Measurements from ENCODE around the gene LIMA1. TPM values are rescaled to one million over a fixed set of nuclear protein-coding genes. Genes with fewer than 3 reads are reported as not detected.

LIMA1 gene
- total RNA-seq, 3 donors from 2014 or later, result 155 to 364 (median 249) TPM

DNA sequence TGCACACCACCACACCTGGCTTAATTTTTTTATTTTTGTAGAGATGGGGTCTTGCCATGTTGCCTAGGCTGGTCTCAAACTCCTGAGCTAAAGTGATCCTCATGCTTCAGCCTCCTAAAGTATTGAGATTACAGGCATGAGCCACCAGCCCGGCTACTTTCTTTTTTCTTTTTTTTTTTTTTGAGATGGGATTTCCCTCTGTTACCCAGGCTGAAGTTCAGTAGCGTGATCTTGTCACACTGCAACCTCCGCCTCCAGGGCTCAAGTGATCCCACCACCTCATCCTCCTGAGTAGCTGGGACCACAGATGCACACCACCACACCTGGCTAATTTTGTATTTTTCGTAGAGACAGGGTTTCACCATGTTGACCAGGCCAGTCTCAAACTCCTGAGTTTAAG, 51.1 kb downstream of the LIMA1 start:
- H3K4me3 ChIP-seq, result no peak overlapping the region
- intact Hi-C loops (cut with DNase I, micrococcal nuclease), result no loop called here
- peaks cover 3% of the 10 kb centered on the region for H3K4me1 ChIP-seq (ENCODE audit: low read depth)
- H3K36me3 ChIP-seq (ENCODE audit: low read depth), result no peaks in the 10 kb centered on the region
- TF ChIP-seq, protein P1, sequence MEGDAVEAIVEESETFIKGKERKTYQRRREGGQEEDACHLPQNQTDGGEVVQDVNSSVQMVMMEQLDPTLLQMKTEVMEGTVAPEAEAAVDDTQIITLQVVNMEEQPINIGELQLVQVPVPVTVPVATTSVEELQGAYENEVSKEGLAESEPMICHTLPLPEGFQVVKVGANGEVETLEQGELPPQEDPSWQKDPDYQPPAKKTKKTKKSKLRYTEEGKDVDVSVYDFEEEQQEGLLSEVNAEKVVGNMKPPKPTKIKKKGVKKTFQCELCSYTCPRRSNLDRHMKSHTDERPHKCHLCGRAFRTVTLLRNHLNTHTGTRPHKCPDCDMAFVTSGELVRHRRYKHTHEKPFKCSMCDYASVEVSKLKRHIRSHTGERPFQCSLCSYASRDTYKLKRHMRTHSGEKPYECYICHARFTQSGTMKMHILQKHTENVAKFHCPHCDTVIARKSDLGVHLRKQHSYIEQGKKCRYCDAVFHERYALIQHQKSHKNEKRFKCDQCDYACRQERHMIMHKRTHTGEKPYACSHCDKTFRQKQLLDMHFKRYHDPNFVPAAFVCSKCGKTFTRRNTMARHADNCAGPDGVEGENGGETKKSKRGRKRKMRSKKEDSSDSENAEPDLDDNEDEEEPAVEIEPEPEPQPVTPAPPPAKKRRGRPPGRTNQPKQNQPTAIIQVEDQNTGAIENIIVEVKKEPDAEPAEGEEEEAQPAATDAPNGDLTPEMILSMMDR (IDR thresholded peaks at IDR 0.05), result no peak
- ATAC-seq (no peak), DNase-seq (no peak)
- no peaks in the 10 kb centered on the region for H3K9me3 ChIP-seq

DNA sequence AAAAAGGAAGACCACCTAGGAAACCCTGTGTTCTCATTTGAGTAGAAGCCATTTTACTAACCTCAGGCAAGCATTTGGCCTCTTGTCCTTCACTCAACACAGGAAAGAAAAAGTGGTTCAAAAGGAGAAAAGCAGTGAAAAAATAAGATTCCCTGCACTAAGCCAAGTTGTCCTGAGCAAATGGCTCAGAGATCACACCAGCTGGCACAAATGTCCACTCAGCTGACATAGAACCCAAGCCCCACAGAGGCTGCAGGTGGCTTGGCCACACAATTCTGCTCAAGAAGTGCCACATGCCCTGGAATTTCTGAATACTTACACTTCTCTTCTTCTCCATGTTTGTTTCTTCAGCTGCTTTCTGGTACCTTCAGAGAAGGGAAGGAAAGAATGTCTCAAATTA, 52.0 kb downstream of the LIMA1 start:
- ATAC-seq (no peak), DNase-seq (no peak)
- H3K4me3 ChIP-seq, result no peak overlapping the region
- TF ChIP-seq, protein P1 (IDR thresholded peaks at IDR 0.05), result no peak
- H3K36me3 ChIP-seq (ENCODE audit: low read depth), result no peaks in the 10 kb centered on the region
- H3K9me3 ChIP-seq, result no peaks in the 10 kb centered on the region
- peaks cover 3% of the 10 kb centered on the region for H3K4me1 ChIP-seq (ENCODE audit: low read depth)
- intact Hi-C loops (cut with DNase I, micrococcal nuclease), result no loop called here

DNA sequence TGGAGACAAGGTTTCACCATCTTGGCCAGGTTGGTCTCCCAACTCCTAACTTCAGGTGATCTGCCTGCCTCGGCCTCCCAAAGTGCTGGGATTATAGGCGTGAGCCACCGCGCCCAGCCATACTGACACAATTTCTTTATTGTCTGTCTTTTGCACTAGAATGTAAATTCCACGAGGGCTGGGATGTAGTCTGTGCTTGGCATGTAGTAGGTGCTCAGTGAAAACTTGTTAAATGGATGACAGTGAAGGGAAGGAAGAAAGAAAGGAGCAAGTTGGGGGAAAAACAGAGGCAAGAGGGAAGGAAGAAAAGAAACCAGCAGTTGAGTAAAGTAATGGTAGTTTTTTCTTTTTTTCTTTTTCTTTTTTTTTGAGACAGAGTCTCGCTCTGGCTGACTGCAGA, 53.1 kb downstream of the LIMA1 start:
- Histone ChIP-seq H3K4me3 (no peak overlapping the region), H3K36me3 (ENCODE audit: low read depth) (no peaks in the 10 kb centered on the region), H3K4me1 (ENCODE audit: low read depth) (peaks cover 3% of the 10 kb centered on the region), H3K9me3 (no peaks in the 10 kb centered on the region)
- TF ChIP-seq, protein P1 (IDR thresholded peaks at IDR 0.05), result no peak
- intact Hi-C loops (cut with DNase I, micrococcal nuclease), result no loop called here
- DNase-seq, result no peak
- ATAC-seq, result no peak

DNA sequence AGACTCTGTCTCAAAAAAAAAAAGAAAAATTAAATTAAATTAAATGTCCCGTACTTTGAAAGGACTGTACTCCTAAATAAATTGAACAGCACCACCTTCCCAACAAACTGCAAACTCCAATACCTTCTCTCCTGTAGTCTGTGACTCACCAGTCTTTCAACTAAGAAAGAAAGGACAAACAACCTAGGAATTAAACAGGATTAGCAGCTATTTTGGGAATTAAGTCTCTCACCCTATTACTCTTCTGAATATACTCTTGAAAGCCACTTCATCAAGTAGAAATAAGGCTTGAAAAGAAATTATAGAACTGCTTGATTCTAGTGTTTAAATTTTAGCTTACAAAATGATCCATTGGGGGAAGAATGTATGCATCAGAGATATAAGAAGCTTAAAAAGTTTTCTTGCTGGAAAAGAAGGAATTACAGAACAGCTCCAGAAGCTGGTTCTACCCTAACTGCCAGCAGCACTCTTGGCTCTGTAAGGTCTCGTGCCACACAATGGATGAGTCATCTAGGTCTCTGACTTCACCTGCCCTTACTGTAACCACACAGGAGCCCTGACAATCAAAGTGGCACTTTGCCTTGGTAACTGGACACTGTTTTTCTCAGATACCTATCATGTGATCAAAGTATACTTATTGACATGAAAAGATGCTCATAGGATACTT, 59.2 kb downstream of the LIMA1 start:
- ATAC-seq (peak; percentile 90), DNase-seq (no peak)
- H3K4me3 ChIP-seq, result no peak overlapping the region
- H3K9me3 ChIP-seq, result no peaks in the 10 kb centered on the region
- intact Hi-C loops (cut with DNase I, micrococcal nuclease), result no loop called here
- H3K4me1 ChIP-seq (ENCODE audit: low read depth), result no peaks in the 10 kb centered on the region
- no peaks in the 10 kb centered on the region for H3K36me3 ChIP-seq (ENCODE audit: low read depth)
- TF ChIP-seq, protein P1 (IDR thresholded peaks at IDR 0.05), result no peak

DNA sequence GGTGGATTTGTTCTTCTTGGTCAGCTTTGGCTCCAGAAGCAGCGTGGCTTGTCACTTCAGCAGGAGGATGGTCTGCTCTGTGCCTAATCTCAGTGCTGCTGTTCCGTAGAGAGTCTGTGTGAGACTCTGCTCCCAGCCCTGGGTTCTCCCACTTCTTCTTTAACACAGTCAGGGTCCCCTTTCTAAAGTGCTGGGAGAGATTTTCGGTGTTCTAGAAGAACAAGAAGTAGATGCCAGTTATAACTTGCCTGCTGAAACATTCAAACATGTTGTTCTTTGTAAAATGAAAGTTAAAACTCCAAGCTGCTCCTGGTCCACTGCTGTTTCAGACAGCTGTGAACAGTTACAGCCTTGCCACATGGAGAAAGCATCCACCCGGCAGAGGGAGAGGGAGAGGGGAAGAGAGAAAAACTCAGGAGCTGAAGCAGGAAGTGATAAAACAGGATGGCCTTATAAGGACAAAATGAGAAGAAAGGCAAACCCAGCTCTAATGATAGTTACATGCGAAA, 61.0 kb downstream of the LIMA1 start:
- peak; percentile 65 for ATAC-seq

More for the DNA sequence above, 61.0 kb downstream of the LIMA1 start:
- TF ChIP-seq, protein P1 (IDR thresholded peaks at IDR 0.05), result no peak
- DNase-seq, result no peak
- Histone ChIP-seq H3K4me3 (no peak overlapping the region), H3K36me3 (ENCODE audit: low read depth) (no peaks in the 10 kb centered on the region), H3K4me1 (ENCODE audit: low read depth) (no peaks in the 10 kb centered on the region), H3K9me3 (no peaks in the 10 kb centered on the region)
- intact Hi-C loops (cut with DNase I, micrococcal nuclease), result no loop called here

Data from mucosa of descending colon (tissue), 3 donors.